DOHH2 (cell line): Measurements from ENCODE around the gene SCAF4.

Experiments
- H3F3A ChIP-seq: fragments of 200-600 bp; sonication (generic), shearing (Covaris generic); 2 replicates; pipeline ENCODE4 v1.6.0; 2016; ENCODE audit warnings: antibody characterized with exemption, mild to moderate bottlenecking; ENCODE audit not compliant: control insufficient read depth, insufficient read depth
- H3K27ac ChIP-seq: fragments of 200-600 bp; sonication (generic); 2 replicates; pipeline ENCODE4 v1.5.1; 2014; ENCODE audit warnings: low read depth, mild to moderate bottlenecking, low read length, moderate library complexity
- H3K27me3 ChIP-seq: fragments of 200-600 bp; sonication (generic); 2 replicates; pipeline ENCODE4 v1.6.1; 2014; ENCODE audit warnings: mild to moderate bottlenecking, low read length, mixed read lengths; ENCODE audit not compliant: control insufficient read depth
- H3K36me3 ChIP-seq: fragments of 200-600 bp; sonication (generic); 2 replicates; pipeline ENCODE4 v1.6.1; 2014; ENCODE audit warnings: mild to moderate bottlenecking, low read length, moderate library complexity, mixed read lengths; ENCODE audit not compliant: control insufficient read depth
- H3K4me1 ChIP-seq: fragments of 200-600 bp; sonication (generic); 2 replicates; pipeline ENCODE4 v1.6.1; 2014; ENCODE audit warnings: mild to moderate bottlenecking, low read length, mixed read lengths; ENCODE audit not compliant: control insufficient read depth
- H3K4me2 ChIP-seq: fragments of 200-600 bp; sonication (generic); 2 replicates; pipeline ENCODE4 v1.6.0; 2014; ENCODE audit warnings: mild to moderate bottlenecking, low read length, moderate library complexity
- H3K4me3 ChIP-seq: fragments of 200-600 bp; sonication (generic); 2 replicates; pipeline ENCODE4 v1.5.1; 2014; ENCODE audit warnings: mild to moderate bottlenecking, low read length, mixed read lengths
- H3K79me2 ChIP-seq: fragments of 200-600 bp; sonication (generic); 2 replicates; pipeline ENCODE4 v1.6.1; 2014; ENCODE audit warnings: mild to moderate bottlenecking, low read length, mixed read lengths; ENCODE audit not compliant: control insufficient read depth
- H3K9me2 ChIP-seq: fragments of 200-600 bp; sonication (generic); replicated peaks from 2 replicates; pipeline ENCODE4 v1.6.1; 2014; ENCODE audit warnings: mild to moderate bottlenecking, low read length, mixed read lengths; ENCODE audit not compliant: control insufficient read depth
- H3K9me3 ChIP-seq: fragments of 200-600 bp; sonication (generic); 2 replicates; pipeline ENCODE4 v1.6.1; 2014; ENCODE audit warnings: antibody characterized with exemption, low read length, mixed read lengths; ENCODE audit not compliant: control insufficient read depth, insufficient read depth
- H4K20me1 ChIP-seq: fragments of 200-600 bp; sonication (generic); 2 replicates; pipeline ENCODE4 v1.6.0; 2014; ENCODE audit warnings: low read depth, mild to moderate bottlenecking, antibody characterized with exemption, low read length, moderate library complexity; ENCODE audit not compliant: control insufficient read depth, insufficient read depth
- EZH2phosphoT487 ChIP-seq: fragments of 200-600 bp; sonication (generic); IDR thresholded peaks from 2 replicates; pipeline ENCODE4 v1.6.1; 2017; ENCODE audit warnings: borderline replicate concordance, mild to moderate bottlenecking, antibody characterized with exemption, low read length, moderate library complexity, mixed read lengths
- TF ChIP-seq, protein P1 (sequence below): fragments of 200-600 bp; sonication (generic); IDR thresholded peaks from one replicate; pipeline ENCODE4 v1.5.1; 2014; ENCODE audit warnings: antibody characterized with exemption, mild to moderate bottlenecking, low read depth, low read length; ENCODE audit not compliant: poor library complexity, severe bottlenecking

The SCAF4 gene

DNA sequence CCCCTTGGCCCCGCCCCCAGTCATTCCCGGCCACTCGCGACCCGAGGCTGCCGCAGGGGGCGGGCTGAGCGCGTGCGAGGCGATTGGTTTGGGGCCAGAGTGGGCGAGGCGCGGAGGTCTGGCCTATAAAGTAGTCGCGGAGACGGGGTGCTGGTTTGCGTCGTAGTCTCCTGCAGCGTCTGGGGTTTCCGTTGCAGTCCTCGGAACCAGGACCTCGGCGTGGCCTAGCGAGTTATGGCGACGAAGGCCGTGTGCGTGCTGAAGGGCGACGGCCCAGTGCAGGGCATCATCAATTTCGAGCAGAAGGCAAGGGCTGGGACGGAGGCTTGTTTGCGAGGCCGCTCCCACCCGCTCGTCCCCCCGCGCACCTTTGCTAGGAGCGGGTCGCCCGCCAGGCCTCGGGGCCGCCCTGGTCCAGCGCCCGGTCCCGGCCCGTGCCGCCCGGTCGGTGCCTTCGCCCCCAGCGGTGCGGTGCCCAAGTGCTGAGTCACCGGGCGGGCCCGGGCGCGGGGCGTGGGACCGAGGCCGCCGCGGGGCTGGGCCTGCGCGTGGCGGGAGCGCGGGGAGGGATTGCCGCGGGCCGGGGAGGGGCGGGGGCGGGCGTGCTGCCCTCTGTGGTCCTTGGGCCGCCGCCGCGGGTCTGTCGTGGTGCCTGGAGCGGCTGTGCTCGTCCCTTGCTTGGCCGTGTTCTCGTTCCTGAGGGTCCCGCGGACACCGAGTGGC, 72.2 kb downstream of the SCAF4 start, which contains the start of gene SOD1:
SOD1 (plus strand) TSS at position 158 of the 723 bp plus-strand sequence; CDS start at position 235, 77 bp downstream.
- H3K9me2 ChIP-seq = no peaks in the 10 kb centered on the region
- 0 out of 2 replicates have a peak, but pooled peaks cover 22% of the 10 kb centered on the region for H4K20me1 ChIP-seq
- H3K4me2 ChIP-seq = peak within 1 kb of the TSS; percentile 71
- peaks cover 52% of the 10 kb centered on the region for H3K79me2 ChIP-seq
- peaks cover 41% of the 10 kb centered on the region for H3K36me3 ChIP-seq
- peak within 1 kb of the TSS; percentile 15 for H3K27ac ChIP-seq
- no peak for TF ChIP-seq EZH2phosphoT487
- TF ChIP-seq, protein P1, sequence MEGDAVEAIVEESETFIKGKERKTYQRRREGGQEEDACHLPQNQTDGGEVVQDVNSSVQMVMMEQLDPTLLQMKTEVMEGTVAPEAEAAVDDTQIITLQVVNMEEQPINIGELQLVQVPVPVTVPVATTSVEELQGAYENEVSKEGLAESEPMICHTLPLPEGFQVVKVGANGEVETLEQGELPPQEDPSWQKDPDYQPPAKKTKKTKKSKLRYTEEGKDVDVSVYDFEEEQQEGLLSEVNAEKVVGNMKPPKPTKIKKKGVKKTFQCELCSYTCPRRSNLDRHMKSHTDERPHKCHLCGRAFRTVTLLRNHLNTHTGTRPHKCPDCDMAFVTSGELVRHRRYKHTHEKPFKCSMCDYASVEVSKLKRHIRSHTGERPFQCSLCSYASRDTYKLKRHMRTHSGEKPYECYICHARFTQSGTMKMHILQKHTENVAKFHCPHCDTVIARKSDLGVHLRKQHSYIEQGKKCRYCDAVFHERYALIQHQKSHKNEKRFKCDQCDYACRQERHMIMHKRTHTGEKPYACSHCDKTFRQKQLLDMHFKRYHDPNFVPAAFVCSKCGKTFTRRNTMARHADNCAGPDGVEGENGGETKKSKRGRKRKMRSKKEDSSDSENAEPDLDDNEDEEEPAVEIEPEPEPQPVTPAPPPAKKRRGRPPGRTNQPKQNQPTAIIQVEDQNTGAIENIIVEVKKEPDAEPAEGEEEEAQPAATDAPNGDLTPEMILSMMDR = no peak
- no peaks in the 10 kb centered on the region for H3K9me3 ChIP-seq
- H3K27me3 ChIP-seq = no peaks in the 10 kb centered on the region
- H3F3A ChIP-seq = peaks cover 3% of the 10 kb centered on the region; the same call in 1 of the 2 replicates
- peak within 1 kb of the TSS; percentile 80 for H3K4me3 ChIP-seq
- peaks cover 57% of the 10 kb centered on the region for H3K4me1 ChIP-seq

DNA sequence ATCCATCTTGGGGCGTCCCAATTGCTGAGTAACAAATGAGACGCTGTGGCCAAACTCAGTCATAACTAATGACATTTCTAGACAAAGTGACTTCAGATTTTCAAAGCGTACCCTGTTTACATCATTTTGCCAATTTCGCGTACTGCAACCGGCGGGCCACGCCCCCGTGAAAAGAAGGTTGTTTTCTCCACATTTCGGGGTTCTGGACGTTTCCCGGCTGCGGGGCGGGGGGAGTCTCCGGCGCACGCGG, 72.7 kb downstream of the SCAF4 start:
- H3K4me3 ChIP-seq = peak overlapping the region; percentile 80
- H3K27ac ChIP-seq = no peak overlapping the region
- no peak for TF ChIP-seq EZH2phosphoT487
- no peaks in the 10 kb centered on the region for H3K27me3 ChIP-seq
- H3K9me2 ChIP-seq = no peaks in the 10 kb centered on the region
- H3F3A ChIP-seq = peaks cover 3% of the 10 kb centered on the region; the same call in 1 of the 2 replicates
- H3K79me2 ChIP-seq = peaks cover 47% of the 10 kb centered on the region
- H4K20me1 ChIP-seq = 0 out of 2 replicates have a peak, but pooled peaks cover 21% of the 10 kb centered on the region
- peak overlapping the region; percentile 71 for H3K4me2 ChIP-seq
- no peaks in the 10 kb centered on the region for H3K9me3 ChIP-seq
- H3K36me3 ChIP-seq = peaks cover 36% of the 10 kb centered on the region
- peaks cover 56% of the 10 kb centered on the region for H3K4me1 ChIP-seq

DNA sequence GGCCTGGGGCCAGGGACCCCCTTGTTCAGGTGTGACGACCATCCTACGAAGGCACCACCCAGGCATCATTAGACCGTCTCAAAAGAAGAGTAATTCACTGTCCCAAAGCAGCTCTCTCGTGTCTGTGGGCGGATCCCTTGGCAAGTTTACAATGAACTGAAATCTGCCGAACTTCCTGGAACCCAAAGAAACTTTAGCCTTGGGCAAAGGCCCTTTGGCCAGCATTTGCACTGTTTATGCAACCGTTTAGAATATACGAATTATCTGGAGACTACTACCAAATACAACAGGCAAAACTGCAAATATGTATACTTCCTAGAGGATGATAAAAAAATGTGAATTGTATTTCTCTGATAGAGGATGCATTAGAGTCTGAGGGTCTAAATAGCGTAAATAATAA, 73.9 kb downstream of the SCAF4 start:
- Histone ChIP-seq H3K4me2 (no peak overlapping the region), H3K4me1 (peaks cover 44% of the 10 kb centered on the region)

More for the DNA sequence above, 73.9 kb downstream of the SCAF4 start:
- peaks cover 36% of the 10 kb centered on the region for H3K79me2 ChIP-seq
- H3K9me2 ChIP-seq = no peaks in the 10 kb centered on the region
- no peak overlapping the region for H3K4me3 ChIP-seq
- peaks cover 3% of the 10 kb centered on the region; the same call in 1 of the 2 replicates for H3F3A ChIP-seq
- H3K27ac ChIP-seq = no peak overlapping the region
- H3K27me3 ChIP-seq = no peaks in the 10 kb centered on the region
- H3K36me3 ChIP-seq = peaks cover 25% of the 10 kb centered on the region
- H3K9me3 ChIP-seq = no peaks in the 10 kb centered on the region
- TF ChIP-seq EZH2phosphoT487 = no peak
- TF ChIP-seq, protein P1 = no peak
- H4K20me1 ChIP-seq = 0 out of 2 replicates have a peak, but pooled peaks cover 14% of the 10 kb centered on the region
